Activated CD4-positive, alpha-beta memory T cell treated with anti-CD3 and anti-CD28 coated beads for 36 hours (primary cell): ENCODE data around the gene CYBRD1. TPM values are rescaled to one million over a fixed set of nuclear protein-coding genes. Genes with fewer than 3 reads are reported as not detected.
"Not testable (repeated sequence)": the region's sequence is repeated elsewhere in the genome, so short reads cannot be mapped to it uniquely, and the experiment has no call there.

ENCODE experiments used
- CTCF ChIA-PET: fragments of 350-600 bp; sonication (Branson Sonifier 250); formaldehyde crosslinking; loops from one replicate; lab custom pipeline; 2021; ENCODE audit warnings: antibody characterized with exemption, inconsistent platforms; lab: Charles Lee
- POLR2A ChIA-PET: fragments of 350-600 bp; sonication (Branson Sonifier 250); formaldehyde crosslinking; loops from one replicate; lab custom pipeline; 2021; ENCODE audit warnings: antibody characterized with exemption; lab: Charles Lee
- DNase-seq: peaks from one replicate; pipeline ENCODE4 v3.0.0-alpha.2; 2020
- H3K27ac Mint-ChIP-seq: one replicate; pipeline ENCODE4 v1.8.0; 2021; ENCODE audit warnings: mixed read lengths
- H3K27me3 Mint-ChIP-seq: one replicate; pipeline ENCODE4 v1.8.0; 2021; ENCODE audit warnings: mixed read lengths
- H3K36me3 Mint-ChIP-seq: one replicate; pipeline ENCODE4 v1.8.0; 2021; ENCODE audit warnings: mixed read lengths
- H3K4me1 Mint-ChIP-seq: one replicate; pipeline ENCODE4 v1.8.0; 2021; ENCODE audit warnings: low read depth, mixed read lengths
- H3K4me3 Mint-ChIP-seq: one replicate; pipeline ENCODE4 v1.8.0; 2021; ENCODE audit warnings: mild to moderate bottlenecking, mixed read lengths
- H3K9me3 Mint-ChIP-seq: one replicate; pipeline ENCODE4 v1.8.0; 2021; ENCODE audit warnings: mixed read lengths
- intact Hi-C: fragments of 100-400 bp; cut with micrococcal nuclease; formaldehyde crosslinking; loops from one replicate; pipeline ENCODE4 v1.15.1; 2023
- total RNA-seq, 2 experiments: library from RNA; stranded (reverse); gene quantifications; one replicate each; pipeline ENCODE4 v1.2.3, GENCODE V29; 2021

CYBRD1 gene
- total RNA-seq, 2 experiments from 2014 or later = 0.86 to 0.99 TPM

GRCh38 chr2:171491292-171491691 is 31.0 kb upstream of the CYBRD1 start:
- H3K27me3 Mint-ChIP-seq = no peaks in the 10 kb centered on the region
- intact Hi-C loops = no loop called here
- H3K4me1 Mint-ChIP-seq = no peaks in the 10 kb centered on the region
- H3K36me3 Mint-ChIP-seq = peaks cover 25% of the 10 kb centered on the region
- CTCF ChIA-PET = interaction anchor here (0.7 to 1.2 kb wide), 2 partner anchors 16 to 518 kb away, joined by 3 read pairs; no protein-coding TSS in a partner anchor
- no peak overlapping the region for H3K4me3 Mint-ChIP-seq
- H3K9me3 Mint-ChIP-seq = peaks cover 11% of the 10 kb centered on the region
- H3K27ac Mint-ChIP-seq = no peak overlapping the region
- DNase-seq = no peak
- POLR2A ChIA-PET = no interaction called here

DNA sequence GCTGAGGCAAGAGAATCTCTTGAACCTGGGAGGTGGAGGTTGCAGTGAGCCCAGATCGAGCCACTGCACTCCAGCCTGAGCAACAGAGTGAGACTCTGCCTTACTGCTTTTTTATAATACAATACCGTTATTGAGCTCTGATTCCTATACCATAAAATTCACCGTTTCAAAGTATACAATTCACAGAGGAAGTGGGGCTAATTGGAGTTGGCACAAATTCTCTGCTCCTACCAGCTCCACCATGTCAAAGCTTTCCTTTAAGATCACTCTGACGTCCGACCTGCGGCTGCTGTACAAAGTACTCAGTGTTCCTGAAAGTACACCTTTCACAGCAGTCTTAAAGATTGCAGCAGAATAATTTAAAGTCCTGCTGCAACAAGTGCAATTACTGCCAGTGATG is 29.6 kb upstream of the CYBRD1 start:
- CTCF ChIA-PET = no interaction called here
- POLR2A ChIA-PET = no interaction called here
- Mint-ChIP-seq H3K9me3 (peaks cover 17% of the 10 kb centered on the region), H3K27me3 (no peaks in the 10 kb centered on the region), H3K36me3 (peaks cover 22% of the 10 kb centered on the region), H3K4me3 (no peak overlapping the region), H3K4me1 (no peaks in the 10 kb centered on the region), H3K27ac (no peak overlapping the region)
- intact Hi-C loops = no loop called here
- DNase-seq = no peak

DNA sequence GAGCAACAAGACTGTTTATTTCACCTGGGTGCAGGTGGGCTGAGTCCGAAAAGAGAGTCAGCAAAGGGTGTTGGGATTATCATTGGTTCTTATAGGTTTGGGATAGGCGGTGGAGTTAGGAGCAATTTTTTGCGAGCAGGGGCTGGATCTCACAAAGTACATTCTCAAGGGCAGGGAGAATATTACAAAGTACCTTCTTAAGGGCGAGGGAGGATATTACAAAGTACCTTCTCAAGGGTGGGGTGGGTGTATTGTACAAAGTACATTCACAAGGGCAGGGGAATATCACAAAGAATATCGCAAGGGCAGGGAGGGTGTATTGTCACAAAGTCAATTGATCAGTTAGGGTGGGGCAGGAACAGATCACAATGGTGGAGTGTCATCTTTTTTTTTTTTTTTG is 24.6 kb upstream of the CYBRD1 start:
- DNase-seq, H3K9me3 Mint-ChIP-seq, CTCF ChIA-PET, H3K4me3 Mint-ChIP-seq, H3K4me1 Mint-ChIP-seq, POLR2A ChIA-PET, H3K36me3 Mint-ChIP-seq, intact Hi-C loops, H3K27ac Mint-ChIP-seq, H3K27me3 Mint-ChIP-seq: not testable (repeated sequence)

DNA sequence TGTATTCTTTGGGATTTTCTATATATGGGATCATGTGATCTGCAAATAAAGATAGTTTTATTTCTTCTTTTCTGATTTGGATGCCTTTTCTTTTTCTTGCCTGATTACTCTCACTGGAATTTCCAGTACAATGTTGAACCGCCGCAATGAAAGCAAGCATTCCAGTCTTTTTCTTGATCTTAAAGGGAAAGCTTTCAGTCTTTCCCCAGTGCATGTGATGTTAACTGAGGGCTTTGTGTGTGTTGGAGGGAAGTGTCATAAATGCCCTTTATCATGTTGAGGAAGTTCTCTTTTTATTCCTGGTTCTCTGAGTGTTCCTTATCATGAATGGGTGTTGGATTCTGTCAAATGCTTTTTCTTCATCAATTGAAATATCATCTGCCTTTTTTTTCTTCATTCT is 16.9 kb upstream of the CYBRD1 start:
- POLR2A ChIA-PET = interaction anchor here (0.6 kb wide), 1 partner anchor 142 kb away, joined by 3 read pairs; no protein-coding TSS in a partner anchor
- Mint-ChIP-seq H3K36me3 (no peaks in the 10 kb centered on the region), H3K27ac (no peak overlapping the region), H3K4me3 (no peak overlapping the region), H3K4me1 (peaks cover 5% of the 10 kb centered on the region), H3K27me3 (no peaks in the 10 kb centered on the region), H3K9me3 (no peaks in the 10 kb centered on the region)
- CTCF ChIA-PET = interaction anchor here (0.9 kb wide), 1 partner anchor 24 kb away, joined by 3 read pairs; no protein-coding TSS in a partner anchor
- DNase-seq = no peak
- intact Hi-C loops = no loop called here

- ChIA-PET CTCF (interaction anchor here (1.3 to 1.4 kb wide), 2 partner anchors 20 to 581 kb away, joined by 4 to 5 read pairs; partner anchors contain the start of gene GORASP2), POLR2A (no interaction called here)
- Mint-ChIP-seq H3K36me3 (no peaks in the 10 kb centered on the region), H3K27me3 (no peaks in the 10 kb centered on the region), H3K4me3 (no peak overlapping the region), H3K9me3 (no peaks in the 10 kb centered on the region), H3K4me1 (peaks cover 10% of the 10 kb centered on the region), H3K27ac (no peak overlapping the region)
- intact Hi-C loops = no loop called here
- peak; percentile 46 for DNase-seq
These were observed 12.1 kb upstream of the CYBRD1 start for GRCh38 chr2:171509945-171510731.

GRCh38 chr2:171512014-171512413 is 10.3 kb upstream of the CYBRD1 start:
- H3K4me3 Mint-ChIP-seq = no peak overlapping the region
- intact Hi-C loops = no loop called here
- peaks cover 2% of the 10 kb centered on the region for H3K27me3 Mint-ChIP-seq
- H3K36me3 Mint-ChIP-seq = no peaks in the 10 kb centered on the region
- H3K27ac Mint-ChIP-seq = no peak overlapping the region
- peaks cover 10% of the 10 kb centered on the region for H3K4me1 Mint-ChIP-seq
- H3K9me3 Mint-ChIP-seq = no peaks in the 10 kb centered on the region
- DNase-seq = no peak
- POLR2A ChIA-PET = no interaction called here
- CTCF ChIA-PET = no interaction called here

DNA sequence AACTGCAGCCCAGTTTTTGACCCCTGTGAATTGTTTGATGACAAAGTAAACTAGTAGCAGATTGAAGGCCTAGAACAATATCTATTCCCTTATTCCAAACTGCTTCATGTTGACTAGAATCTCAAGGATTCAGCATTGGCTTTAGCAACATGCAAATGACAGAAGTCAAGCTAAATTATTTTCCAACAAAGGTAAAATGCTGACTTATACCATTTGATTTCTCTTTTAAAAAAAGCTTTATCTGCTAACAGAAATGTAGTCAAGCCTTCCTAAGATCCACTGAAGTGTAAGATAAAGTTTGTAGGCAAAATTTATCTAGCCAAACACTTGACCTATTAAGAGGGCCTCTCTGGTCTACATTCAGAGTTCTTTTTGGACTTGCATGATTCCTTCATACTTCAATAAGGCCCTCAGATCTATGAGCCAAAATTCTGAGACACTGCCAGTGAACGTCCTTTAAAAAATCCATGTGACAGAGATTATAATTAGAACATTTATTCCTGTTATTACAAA is 9.5 kb upstream of the CYBRD1 start:
- no peak overlapping the region for H3K4me3 Mint-ChIP-seq
- no peak for DNase-seq
- no peaks in the 10 kb centered on the region for H3K9me3 Mint-ChIP-seq
- H3K27me3 Mint-ChIP-seq = peaks cover 2% of the 10 kb centered on the region
- peaks cover 10% of the 10 kb centered on the region for H3K4me1 Mint-ChIP-seq
- CTCF ChIA-PET = no interaction called here
- POLR2A ChIA-PET = no interaction called here
- H3K36me3 Mint-ChIP-seq = no peaks in the 10 kb centered on the region
- intact Hi-C loops = no loop called here
- H3K27ac Mint-ChIP-seq = no peak overlapping the region

GRCh38 chr2:171513719-171514160 is 8.5 kb upstream of the CYBRD1 start:
- CTCF ChIA-PET = no interaction called here
- H3K4me1 Mint-ChIP-seq = peaks cover 10% of the 10 kb centered on the region
- H3K4me3 Mint-ChIP-seq = no peak overlapping the region

GRCh38 chr2:171514908-171515582 is 7.2 kb upstream of the CYBRD1 start:
- Mint-ChIP-seq H3K27me3 (peaks cover 8% of the 10 kb centered on the region), H3K4me1 (peaks cover 6% of the 10 kb centered on the region), H3K27ac (no peak overlapping the region), H3K9me3 (no peaks in the 10 kb centered on the region), H3K4me3 (no peak overlapping the region), H3K36me3 (no peaks in the 10 kb centered on the region)
- ChIA-PET POLR2A (no interaction called here), CTCF (interaction anchor here (0.6 kb wide), 1 partner anchor 832 kb away, joined by 3 read pairs; no protein-coding TSS in a partner anchor)
- intact Hi-C loops = no loop called here
- DNase-seq = no peak

More at GRCh38 chr2:171513719-171514160, 8.5 kb upstream of the CYBRD1 start:
- Mint-ChIP-seq H3K36me3 (no peaks in the 10 kb centered on the region), H3K9me3 (no peaks in the 10 kb centered on the region), H3K27me3 (peaks cover 2% of the 10 kb centered on the region), H3K27ac (no peak overlapping the region)
- POLR2A ChIA-PET = no interaction called here
- intact Hi-C loops = no loop called here
- no peak for DNase-seq

DNA sequence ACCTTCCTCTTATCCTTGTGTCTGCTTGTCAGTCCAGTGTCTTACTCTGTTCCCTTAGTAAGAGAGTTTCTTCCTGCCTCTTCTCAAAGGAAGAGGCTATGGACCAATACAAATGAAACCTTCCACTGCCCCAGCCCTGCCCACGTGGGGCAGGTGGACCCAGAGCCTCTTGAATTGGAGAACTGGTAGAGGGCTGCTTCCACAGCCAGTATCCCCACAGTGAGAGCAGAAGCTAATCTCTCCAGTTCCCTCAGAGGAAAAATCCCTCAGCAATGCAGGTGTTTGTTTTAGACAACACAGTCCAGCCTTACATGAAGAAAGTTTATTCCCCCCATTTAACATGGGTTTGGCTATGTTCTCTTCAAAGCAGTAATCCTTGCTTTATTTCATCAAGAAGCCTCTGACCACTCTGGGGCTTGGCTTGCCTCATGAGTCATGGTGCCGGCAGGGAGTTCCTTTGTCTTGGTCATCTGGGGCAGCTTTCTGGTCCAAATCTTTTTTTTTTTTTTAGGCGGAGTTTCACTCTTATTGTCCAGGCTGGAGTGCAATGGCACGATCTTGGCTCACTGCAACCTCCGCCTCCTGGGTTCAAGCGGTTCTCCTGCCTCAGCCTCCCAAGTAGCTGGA is 6.5 kb upstream of the CYBRD1 start:
- Mint-ChIP-seq H3K4me1 (peaks cover 5% of the 10 kb centered on the region), H3K27ac (no peak overlapping the region), H3K9me3 (no peaks in the 10 kb centered on the region), H3K27me3 (peaks cover 10% of the 10 kb centered on the region), H3K4me3 (no peak overlapping the region), H3K36me3 (no peaks in the 10 kb centered on the region)
- CTCF ChIA-PET = no interaction called here
- intact Hi-C loops = no loop called here
- DNase-seq = no peak
- POLR2A ChIA-PET = no interaction called here

- ChIA-PET CTCF (no interaction called here), POLR2A (no interaction called here)
- intact Hi-C loops = no loop called here
- Mint-ChIP-seq H3K27ac (no peak overlapping the region), H3K9me3 (no peaks in the 10 kb centered on the region), H3K27me3 (peaks cover 15% of the 10 kb centered on the region), H3K4me3 (no peak overlapping the region), H3K4me1 (peaks cover 7% of the 10 kb centered on the region), H3K36me3 (no peaks in the 10 kb centered on the region)
- no peak for DNase-seq
These were observed 5.5 kb upstream of the CYBRD1 start for GRCh38 chr2:171516793-171517192.

- CTCF ChIA-PET = interaction anchor here (0.7 to 0.9 kb wide), 2 partner anchors 10 to 586 kb away, joined by 3 read pairs; no protein-coding TSS in a partner anchor
- Mint-ChIP-seq H3K9me3 (no peaks in the 10 kb centered on the region), H3K27me3 (peaks cover 40% of the 10 kb centered on the region), H3K27ac (no peak overlapping the region), H3K4me3 (no peak overlapping the region), H3K4me1 (peaks cover 7% of the 10 kb centered on the region), H3K36me3 (no peaks in the 10 kb centered on the region)
- DNase-seq = no peak
- POLR2A ChIA-PET = no interaction called here
- intact Hi-C loops = no loop called here
These were observed 1.8 kb upstream of the CYBRD1 start for GRCh38 chr2:171520471-171520870.
